GM18511 (cell line): ENCODE data around the gene PRKAG2.
A peak's percentile ranks its signal among the peaks of the same experiment; 100 is the strongest.

Experiments used
- ATAC-seq: cut with Tn5 transposase; IDR thresholded peaks from one replicate; pipeline ENCODE4 v1.9.1; 2021; ENCODE audit warnings: mild to moderate bottlenecking, moderate library complexity; ENCODE audit not compliant: unreplicated experiment

The PRKAG2 gene

GRCh38 chr7:151631953-151632749 lies 244.8 kb downstream of the PRKAG2 start:
- ATAC-seq = peak; percentile 72

- ATAC-seq = peak; percentile 25
Observed at GRCh38 chr7:151631570-151631952, 245.4 kb downstream of the PRKAG2 start.

GRCh38 chr7:151630851-151631569 lies 245.9 kb downstream of the PRKAG2 start:
- no peak for ATAC-seq

- no peak for ATAC-seq
Observed at GRCh38 chr7:151630358-151630757, 246.6 kb downstream of the PRKAG2 start.

- ATAC-seq = no peak
Observed at GRCh38 chr7:151629713-151630272, 247.1 kb downstream of the PRKAG2 start.

GRCh38 chr7:151628846-151629604 lies 247.9 kb downstream of the PRKAG2 start:
- no peak for ATAC-seq

GRCh38 chr7:151626422-151627115 lies 250.3 kb downstream of the PRKAG2 start:
- ATAC-seq = no peak

- ATAC-seq = no peak
Observed at GRCh38 chr7:151625606-151626005, 251.3 kb downstream of the PRKAG2 start.

- ATAC-seq = no peak
Observed at GRCh38 chr7:151624246-151624928, 252.5 kb downstream of the PRKAG2 start.

GRCh38 chr7:151623766-151624165 lies 253.1 kb downstream of the PRKAG2 start:
- ATAC-seq = no peak

- ATAC-seq = no peak
Observed at GRCh38 chr7:151621961-151622360, 255.0 kb downstream of the PRKAG2 start.

- no peak for ATAC-seq
Observed at GRCh38 chr7:151616443-151617213, 260.3 kb downstream of the PRKAG2 start.

GRCh38 chr7:151615784-151616183 lies 261.1 kb downstream of the PRKAG2 start:
- no peak for ATAC-seq

GRCh38 chr7:151615058-151615457 lies 261.9 kb downstream of the PRKAG2 start:
- no peak for ATAC-seq

GRCh38 chr7:151614019-151614418 lies 262.9 kb downstream of the PRKAG2 start:
- ATAC-seq = no peak

- ATAC-seq = no peak
Observed at GRCh38 chr7:151611878-151612277, 265.0 kb downstream of the PRKAG2 start.

GRCh38 chr7:151611041-151611440 lies 265.9 kb downstream of the PRKAG2 start:
- no peak for ATAC-seq

GRCh38 chr7:151608031-151608551 lies 268.8 kb downstream of the PRKAG2 start:
- no peak for ATAC-seq

- no peak for ATAC-seq
Observed at GRCh38 chr7:151607464-151607867, 269.4 kb downstream of the PRKAG2 start.
